IMR-90 (cell line): ENCODE measurements around the gene WASF3. TPM values are rescaled to one million over a fixed set of nuclear protein-coding genes. Genes with fewer than 3 reads are reported as not detected.

Experiments used
- ATAC-seq: fragments of 200-7000 bp; cut with Tn5 transposase; 2 replicates; pipeline ENCODE4 v1.9.1; 2020; ENCODE audit warnings: low read depth, mild to moderate bottlenecking, moderate library complexity
- BruUV-seq: library from RNA; stranded (reverse); fragments of 400-500 nt; replicated peaks from 2 replicates; lab custom pipeline; 2021; lab: Mats Ljungman, UMichigan
- CTCF ChIA-PET: fragments of 300-600 bp; formaldehyde crosslinking; extraction: SDS; loops from one replicate; lab custom pipeline; 2021; ENCODE audit warnings: antibody characterized with exemption; lab: Yijun Ruan, JAX
- POLR2A ChIA-PET: fragments of 300-600 bp; sonication (Branson Sonifier 250); formaldehyde crosslinking; loops from one replicate; lab custom pipeline; 2022; ENCODE audit warnings: antibody characterized with exemption; ENCODE audit not compliant: unreplicated experiment; lab: Charles Lee
- DNase-seq: peaks from one replicate; pipeline ENCODE4 v3.0.0; 2013
- H2AFZ ChIP-seq: replicated peaks from 2 replicates; pipeline ENCODE3; 2013; ENCODE audit warnings: low read length, mild to moderate bottlenecking; ENCODE audit not compliant: poor library complexity
- H2AK5ac ChIP-seq: 2 replicates; pipeline ENCODE4 v1.6.1; 2013; ENCODE audit warnings: low read depth, low read length, inconsistent platforms
- H2AK9ac ChIP-seq: replicated peaks from 2 replicates; pipeline ENCODE3; 2013; ENCODE audit warnings: mild to moderate bottlenecking, low read depth, low read length, moderate library complexity; ENCODE audit not compliant: poor library complexity
- H2BK120ac ChIP-seq: 2 replicates; pipeline ENCODE4 v1.6.1; 2013; ENCODE audit warnings: low read depth, low read length, inconsistent platforms
- H2BK15ac ChIP-seq: 3 replicates; pipeline ENCODE4 v1.6.1; 2013; ENCODE audit warnings: low read depth, low read length, inconsistent platforms
- H2BK20ac ChIP-seq: 2 replicates; pipeline ENCODE4 v1.6.1; 2013; ENCODE audit warnings: low read depth, mild to moderate bottlenecking, inconsistent platforms, low read length, moderate library complexity
- H2BK5ac ChIP-seq: 2 replicates; pipeline ENCODE4 v1.6.1; 2013; ENCODE audit warnings: mild to moderate bottlenecking, low read depth, low read length, inconsistent platforms; ENCODE audit not compliant: poor library complexity, severe bottlenecking
- H3K14ac ChIP-seq: replicated peaks from 2 replicates; pipeline ENCODE4 v1.6.1; 2013; ENCODE audit warnings: low read depth, low read length, inconsistent platforms
- H3K18ac ChIP-seq: 2 replicates; pipeline ENCODE4 v1.6.1; 2013; ENCODE audit warnings: low read depth, low read length, control low read depth
- H3K23ac ChIP-seq: 2 replicates; pipeline ENCODE4 v1.6.1; 2013; ENCODE audit warnings: low read depth, low read length, inconsistent platforms
- H3K27ac ChIP-seq: 2 replicates; pipeline ENCODE4 v1.5.1; 2013; ENCODE audit warnings: mild to moderate bottlenecking, control low read depth, low read length; ENCODE audit not compliant: insufficient read depth
- H3K27me3 ChIP-seq: 2 replicates; pipeline ENCODE4 v1.6.1; 2013; ENCODE audit warnings: low read length; ENCODE audit not compliant: control insufficient read depth, insufficient read depth
- H3K36me3 ChIP-seq: 2 replicates; pipeline ENCODE4 v1.6.1; 2013; ENCODE audit warnings: low read length, mixed read lengths; ENCODE audit not compliant: control insufficient read depth, insufficient read depth
- H3K4ac ChIP-seq: 2 replicates; pipeline ENCODE4 v1.6.1; 2013; ENCODE audit warnings: low read depth, low read length, inconsistent platforms
- H3K4me1 ChIP-seq: 2 replicates; pipeline ENCODE4 v1.6.1; 2013; ENCODE audit warnings: low read length, mixed read lengths; ENCODE audit not compliant: control insufficient read depth, insufficient read depth
- H3K4me2 ChIP-seq: 2 replicates; pipeline ENCODE4 v1.6.1; 2013; ENCODE audit warnings: low read depth, mild to moderate bottlenecking, control low read depth, low read length, moderate library complexity
- H3K4me3 ChIP-seq: 2 replicates; pipeline ENCODE4 v1.5.1; 2013; ENCODE audit warnings: low read depth, mild to moderate bottlenecking, control low read depth, low read length, moderate library complexity; ENCODE audit not compliant: insufficient read depth
- H3K56ac ChIP-seq: 2 replicates; pipeline ENCODE4 v1.6.1; 2013; ENCODE audit warnings: low read length, inconsistent platforms; ENCODE audit not compliant: insufficient read depth; ENCODE audit errors: extremely low read depth
- H3K79me1 ChIP-seq, 2 experiments: 2 replicates each; pipeline ENCODE4 v1.6.1; 2013; ENCODE audit warnings: low read length in 2 of 2, inconsistent platforms in 1 of 2, low read depth in 1 of 2
- H3K9ac ChIP-seq: 2 replicates; pipeline ENCODE4 v1.6.1; 2013; ENCODE audit warnings: low read depth, low read length, control low read depth
- H3K9me1 ChIP-seq: 2 replicates; pipeline ENCODE4 v1.6.1; 2013; ENCODE audit warnings: low read length, inconsistent platforms; ENCODE audit not compliant: insufficient read depth
- H3K9me3 ChIP-seq: 2 replicates; pipeline ENCODE4 v1.6.1; 2013; ENCODE audit warnings: low read length; ENCODE audit not compliant: control insufficient read depth, insufficient read depth
- H4K20me1 ChIP-seq: 2 replicates; pipeline ENCODE4 v1.6.1; 2013; ENCODE audit warnings: low read length, inconsistent platforms; ENCODE audit not compliant: insufficient read depth
- H4K5ac ChIP-seq: 2 replicates; pipeline ENCODE4 v1.6.1; 2013; ENCODE audit warnings: mild to moderate bottlenecking, low read depth, low read length, control low read depth
- H4K8ac ChIP-seq, 2 experiments: 2 replicates each; pipeline ENCODE4 v1.6.1; 2013; ENCODE audit warnings: low read depth in 2 of 2, low read length in 2 of 2, control low read depth in 1 of 2, inconsistent platforms in 1 of 2
- H4K91ac ChIP-seq: 2 replicates; pipeline ENCODE4 v1.6.1; 2013; ENCODE audit warnings: low read depth, low read length, inconsistent platforms; ENCODE audit not compliant: insufficient read depth
- CHD1 ChIP-seq: IDR thresholded peaks from 2 replicates; pipeline ENCODE4 v1.6.1; 2012; ENCODE audit warnings: low read depth, low read length, improper control_type of control experiment
- CTCF ChIP-seq: conservative IDR thresholded peaks from 2 replicates; pipeline ENCODE4 v1.5.1; 2012; ENCODE audit warnings: mild to moderate bottlenecking, low read depth, low read length, improper control_type of control experiment
- FOS ChIP-seq: fragments of 150-350 bp; IDR thresholded peaks from 2 replicates; pipeline ENCODE4 v1.6.1; 2016; ENCODE audit warnings: low read depth, low read length
- MAZ ChIP-seq: IDR thresholded peaks from 2 replicates; pipeline ENCODE4 v1.6.1; 2012; ENCODE audit warnings: low read depth, mild to moderate bottlenecking, low read length, improper control_type of control experiment, moderate library complexity, borderline replicate concordance
- MXI1 ChIP-seq: IDR thresholded peaks from 2 replicates; pipeline ENCODE4 v1.6.1; 2012; ENCODE audit warnings: low read depth, mild to moderate bottlenecking, low read length, moderate library complexity, borderline replicate concordance
- NFE2L2 ChIP-seq: fragments of 150-350 bp; IDR thresholded peaks from 2 replicates; pipeline ENCODE4 v1.6.1; 2016; ENCODE audit warnings: low read depth, mild to moderate bottlenecking, low read length
- WGBS, 2 experiments: methylation state at CpG; one replicate each; pipeline versions ENCODE4 v1.1.5 to v1.1.7; 2013; ENCODE audit warnings: missing lambda C conversion rate in 2 of 2; ENCODE audit not compliant: insufficient read length in 1 of 2; ENCODE audit errors: extremely low coverage in 2 of 2; 5-methylcytosine and 5-hydroxymethylcytosine counted together
- dilution Hi-C: fragments of 300-500 bp; cut with HindIII; formaldehyde crosslinking; loops from one replicate; pipeline ENCODE4 v1.14.3; 2018; ENCODE audit warnings: low sequenced_read_pairs; ENCODE audit not compliant: unreplicated experiment
- in situ Hi-C: fragments of 300-500 bp; cut with MboI; formaldehyde crosslinking; loops from 3 replicates; pipeline ENCODE4 v1.14.3; 2019; ENCODE audit warnings: low sequenced_read_pairs, inconsistent platforms, mixed read lengths
- intact Hi-C: fragments of 100-400 bp; cut with micrococcal nuclease; formaldehyde crosslinking; loops from 2 replicates; pipeline ENCODE4 v1.10.0; 2022
- polyA plus RNA-seq, 3 experiments: library from polyadenylated mRNA; depleted of rRNA; stranded (reverse); fragments of >200 nt; gene quantifications; 2 replicates each; pipeline ENCODE4 v1.2.3, GENCODE V29; 2012; ENCODE audit warnings: low replicate concordance in 1 of 3
- total RNA-seq: library from RNA; depleted of rRNA; stranded (reverse); fragments of >200 nt; gene quantifications from 2 replicates; pipeline ENCODE4 v1.2.3, GENCODE V29; 2012

Gene WASF3
- total and polyA plus RNA-seq, 2 of the 4 experiments (the other 2 are of a cell fraction): 4.3 to 11.4 TPM

DNA sequence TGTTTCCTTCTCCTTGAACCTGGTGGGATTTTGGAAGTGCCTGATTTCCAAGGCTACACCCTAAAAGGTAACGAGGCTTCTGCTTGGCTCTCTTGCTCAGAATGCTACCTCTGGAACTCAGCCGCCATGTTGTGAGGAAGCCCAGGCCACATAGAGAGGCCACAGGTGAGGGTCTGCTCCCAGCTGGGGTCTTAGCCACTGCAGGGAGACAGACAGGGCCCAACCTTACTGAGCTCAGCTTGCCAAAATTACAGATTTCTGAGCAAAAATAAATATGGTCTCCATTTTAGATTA lies 141.7 kb downstream of the WASF3 start:
- CTCF ChIA-PET: interaction anchor here (1.0 to 2.5 kb wide), 11 partner anchors 12 to 514 kb away, joined by 3 to 27 read pairs (median 4); no protein-coding TSS in a partner anchor
- Histone ChIP-seq H3K14ac (no peak overlapping the region), H4K8ac (no peak overlapping the region), H3K9me3 (no peaks in the 10 kb centered on the region), H2AK5ac (no peak overlapping the region), H3K4me3 (no peak overlapping the region), H4K91ac (no peak overlapping the region), H2BK20ac (no peak overlapping the region), H3K9ac (no peak overlapping the region), H2AFZ (no peak overlapping the region), H3K9me1 (no peaks in the 10 kb centered on the region), H2BK15ac (no peak overlapping the region), H3K4me2 (no peak overlapping the region), H3K27me3 (no peaks in the 10 kb centered on the region), H3K18ac (no peak overlapping the region), H2AK9ac (no peak overlapping the region), H4K5ac (no peak overlapping the region), H3K56ac (no peak overlapping the region), H4K20me1 (no peaks in the 10 kb centered on the region), H3K4me1 (no peaks in the 10 kb centered on the region), H2BK5ac (no peak overlapping the region), H3K27ac (no peak overlapping the region), H3K4ac (no peak overlapping the region), H3K36me3 (no peaks in the 10 kb centered on the region), H2BK120ac (no peak overlapping the region), H3K23ac (no peak overlapping the region), H3K79me1 (no peaks in the 10 kb centered on the region)
- no peak for DNase-seq
- WGBS, 2 experiments: no CpG with 5 or more reads among the region's 2 CpGs
- ATAC-seq: no peak
- POLR2A ChIA-PET: interaction anchor here (0.6 kb wide), 1 partner anchor 197 kb away, joined by 3 read pairs; no protein-coding TSS in a partner anchor
- dilution Hi-C loops (no loop called here), in situ Hi-C loops (no loop called here), intact Hi-C loops (loop anchor here (2.0 to 10.0 kb wide), 3 partner anchors 42 to 624 kb away; partner anchors contain the start of gene WASF3)
- no TSS peak for BruUV-seq
- TF ChIP-seq MXI1 (no peak), MAZ (no peak), CHD1 (no peak), NFE2L2 (no peak), FOS (no peak), CTCF (no peak)
